ENCODE measurements around the gene CNIH3.

Gene CNIH3

GRCh38 chr1:224774378-224774777, 158.3 kb downstream of the CNIH3 start:
- no peak for DNase-seq (ENCODE audit: low read depth in 2 of 2)

GRCh38 chr1:224777180-224777579, 161.1 kb downstream of the CNIH3 start:
- no peak for DNase-seq (ENCODE audit: low read depth in 2 of 2)

DNA sequence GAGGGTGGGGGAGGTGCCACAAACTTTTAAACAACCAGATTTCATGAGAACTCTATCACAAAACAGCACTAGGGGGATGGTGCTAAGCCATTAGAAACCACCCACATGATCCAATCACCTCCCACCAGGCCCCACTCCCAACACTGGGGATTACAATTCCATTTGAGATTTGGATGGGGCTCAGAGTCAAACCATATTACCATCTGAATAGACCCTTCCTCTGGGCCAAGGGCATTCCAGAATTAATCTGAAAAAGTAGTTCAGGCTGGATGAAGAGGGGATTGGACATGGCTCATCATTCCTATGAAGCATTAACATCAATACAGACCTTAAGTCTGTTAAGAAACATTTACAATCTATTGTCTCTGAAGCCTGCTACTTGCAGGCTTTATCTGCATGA, 163.4 kb downstream of the CNIH3 start:
- DNase-seq (ENCODE audit: low read depth in 2 of 2), result no peak

DNA sequence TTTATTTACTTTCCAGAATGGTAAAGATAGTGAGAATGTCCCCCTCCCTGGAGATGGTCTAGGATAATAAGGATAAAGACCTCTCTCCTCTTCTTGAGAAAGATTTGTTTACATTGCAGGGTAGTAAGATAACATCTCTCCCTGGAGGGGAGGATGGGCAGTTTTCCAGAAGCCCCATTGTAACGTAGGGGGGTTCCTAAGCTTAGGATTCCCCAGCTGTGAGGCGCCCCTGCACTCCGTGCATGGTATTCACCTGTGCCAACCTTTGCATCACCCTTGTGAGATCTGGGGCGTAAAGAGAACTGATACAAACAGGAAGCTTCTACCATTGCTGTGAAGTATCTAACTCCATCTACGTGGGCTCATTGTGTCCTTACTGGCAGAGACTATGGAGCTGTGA, 164.6 kb downstream of the CNIH3 start:
- no peak for DNase-seq (ENCODE audit: low read depth in 2 of 2)

DNA sequence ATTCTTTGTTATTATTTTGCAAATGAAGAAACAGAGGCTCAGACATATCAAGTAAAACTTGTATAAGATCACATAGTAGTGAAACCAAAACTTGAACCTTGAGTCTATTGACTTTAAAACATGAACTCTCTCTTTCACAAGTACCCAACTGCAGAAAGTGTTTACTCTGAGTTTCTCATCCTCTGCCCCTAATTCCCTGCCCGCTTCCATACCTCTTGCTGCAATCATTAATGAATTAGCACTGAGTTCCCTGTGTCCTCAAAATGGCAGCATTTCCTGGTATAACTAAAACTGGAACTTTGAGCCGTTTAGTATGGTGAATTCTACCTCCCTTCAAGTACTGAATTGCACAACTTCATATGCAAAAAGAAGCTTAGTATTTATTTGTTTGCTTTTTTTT, 165.7 kb downstream of the CNIH3 start:
- DNase-seq (ENCODE audit: low read depth in 2 of 2), result no peak

- no peak for DNase-seq (ENCODE audit: low read depth in 2 of 2)
Measured at GRCh38 chr1:224782281-224783000, 166.3 kb downstream of the CNIH3 start.

DNA sequence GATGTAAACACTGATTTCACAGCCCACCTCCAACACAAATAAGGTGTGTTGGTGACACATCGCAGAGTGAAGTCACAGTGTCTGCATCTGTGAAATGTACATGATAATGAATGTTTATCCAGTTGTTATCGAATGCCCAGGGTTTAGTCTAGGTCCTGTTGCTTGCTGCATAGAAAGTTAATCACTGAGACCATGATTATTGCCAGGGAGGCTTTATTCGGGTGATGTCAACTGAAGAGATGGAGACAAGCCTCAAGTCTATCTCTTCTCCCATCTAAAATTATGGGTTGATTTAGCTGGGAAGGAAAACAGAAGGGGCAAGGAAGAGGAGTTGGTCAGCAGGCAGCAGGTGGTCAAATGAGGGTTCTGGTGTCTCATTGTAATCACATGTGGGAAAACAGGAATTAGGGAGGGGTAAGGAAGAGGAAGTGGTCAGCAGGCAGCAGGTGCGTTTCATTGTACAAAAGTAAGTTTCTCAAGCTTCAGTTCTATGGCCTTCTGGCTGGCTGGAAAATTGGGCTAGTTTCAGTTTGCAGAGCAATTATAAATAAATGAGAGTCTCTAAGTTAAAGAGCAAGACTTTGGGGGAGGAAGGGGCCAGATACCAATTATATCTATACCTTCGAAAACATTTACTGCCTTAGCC, 167.0 kb downstream of the CNIH3 start:
- no peak for DNase-seq (ENCODE audit: low read depth in 2 of 2)

DNA sequence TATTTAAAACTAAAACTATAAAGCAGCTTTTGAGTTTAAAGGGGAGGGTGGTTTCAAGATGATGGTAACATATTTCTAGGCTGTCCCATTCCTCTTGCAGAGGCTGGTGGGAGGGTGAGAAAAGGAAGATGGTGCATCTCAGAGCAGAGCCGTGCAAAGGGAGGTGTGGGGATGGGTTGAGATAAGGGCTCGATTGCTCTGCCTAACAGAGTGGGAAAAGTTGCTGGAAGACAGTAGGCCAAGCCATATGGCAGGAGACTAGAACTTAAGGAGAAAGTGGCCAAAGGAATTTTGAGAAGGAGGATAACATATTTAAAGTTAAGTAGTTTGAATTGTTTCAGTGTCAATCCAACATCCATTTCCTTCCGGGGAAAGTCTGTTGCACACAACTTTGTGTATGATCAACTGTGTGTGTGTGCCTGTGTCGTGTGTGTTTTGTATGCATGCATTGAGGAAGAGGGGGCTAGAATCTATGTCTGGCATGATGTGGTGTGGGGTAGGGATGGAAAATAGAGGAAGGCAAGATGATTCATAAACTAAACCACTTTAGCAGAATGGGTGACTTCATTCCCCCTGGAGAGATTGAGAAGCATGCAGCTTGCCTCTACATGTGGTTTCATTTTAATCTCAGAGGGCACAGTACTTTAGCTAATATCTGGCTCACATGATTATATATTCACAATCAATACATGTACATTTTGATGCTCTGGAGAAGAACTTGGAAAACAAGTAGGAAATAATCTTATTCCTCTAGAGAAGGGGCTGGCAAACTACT, 168.3 kb downstream of the CNIH3 start:
- no peak for DNase-seq (ENCODE audit: low read depth in 2 of 2)

- no peak for DNase-seq (ENCODE audit: low read depth in 2 of 2)
Measured at GRCh38 chr1:224785040-224785328, 168.9 kb downstream of the CNIH3 start.

GRCh38 chr1:224785622-224786021, 169.5 kb downstream of the CNIH3 start:
- no peak for DNase-seq (ENCODE audit: low read depth in 2 of 2)

DNA sequence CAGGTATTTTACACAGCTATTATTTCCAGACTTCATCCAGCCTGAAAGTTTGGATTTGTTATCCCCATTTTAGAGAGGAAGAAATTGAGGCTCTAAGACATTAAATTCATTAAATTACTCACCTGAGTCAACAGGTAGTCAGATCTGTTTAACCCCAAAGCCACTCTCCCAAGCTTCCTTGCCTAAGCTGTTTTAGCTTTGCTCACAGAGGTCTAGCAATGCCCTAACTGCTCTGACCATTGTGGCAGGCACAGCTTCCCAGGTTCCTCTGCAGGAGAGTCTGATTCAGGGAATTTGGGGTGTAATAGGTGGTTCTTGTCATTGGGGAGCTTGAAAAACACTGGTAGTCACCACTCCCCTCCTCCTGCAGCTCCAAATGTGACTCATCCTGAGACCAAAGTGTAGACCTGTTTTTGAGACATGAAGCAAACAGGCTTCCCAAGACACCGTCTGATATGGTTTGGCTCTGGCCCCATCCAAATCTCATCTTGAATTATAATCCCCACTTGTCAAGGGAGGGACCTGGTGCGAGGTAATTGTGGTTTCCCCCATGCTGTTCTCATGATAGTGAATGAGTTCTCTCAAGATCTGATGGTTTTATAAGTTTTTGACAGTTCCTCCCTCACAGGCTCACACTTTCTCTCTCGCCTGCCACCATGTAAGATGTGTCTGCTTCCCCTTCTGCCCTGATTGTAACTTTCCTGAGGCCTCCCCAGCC, 170.6 kb downstream of the CNIH3 start:
- DNase-seq (ENCODE audit: low read depth in 2 of 2), result no peak

GRCh38 chr1:224789311-224789710, 173.2 kb downstream of the CNIH3 start:
- DNase-seq (ENCODE audit: low read depth in 2 of 2), result no peak
